PFSK-1 (cell line): ENCODE measurements around the gene U2AF2.

ENCODE experiments used
- POLR2AphosphoS5 ChIP-seq: IDR thresholded peaks from 2 replicates; pipeline ENCODE4 v1.6.1; 2012; ENCODE audit warnings: low read depth, mild to moderate bottlenecking, control low read depth, low read length, moderate library complexity
- SIN3A ChIP-seq: IDR thresholded peaks from 2 replicates; pipeline ENCODE4 v1.6.1; 2012; ENCODE audit warnings: mild to moderate bottlenecking, low read length, moderate library complexity, borderline replicate concordance; ENCODE audit not compliant: insufficient read depth

DNA sequence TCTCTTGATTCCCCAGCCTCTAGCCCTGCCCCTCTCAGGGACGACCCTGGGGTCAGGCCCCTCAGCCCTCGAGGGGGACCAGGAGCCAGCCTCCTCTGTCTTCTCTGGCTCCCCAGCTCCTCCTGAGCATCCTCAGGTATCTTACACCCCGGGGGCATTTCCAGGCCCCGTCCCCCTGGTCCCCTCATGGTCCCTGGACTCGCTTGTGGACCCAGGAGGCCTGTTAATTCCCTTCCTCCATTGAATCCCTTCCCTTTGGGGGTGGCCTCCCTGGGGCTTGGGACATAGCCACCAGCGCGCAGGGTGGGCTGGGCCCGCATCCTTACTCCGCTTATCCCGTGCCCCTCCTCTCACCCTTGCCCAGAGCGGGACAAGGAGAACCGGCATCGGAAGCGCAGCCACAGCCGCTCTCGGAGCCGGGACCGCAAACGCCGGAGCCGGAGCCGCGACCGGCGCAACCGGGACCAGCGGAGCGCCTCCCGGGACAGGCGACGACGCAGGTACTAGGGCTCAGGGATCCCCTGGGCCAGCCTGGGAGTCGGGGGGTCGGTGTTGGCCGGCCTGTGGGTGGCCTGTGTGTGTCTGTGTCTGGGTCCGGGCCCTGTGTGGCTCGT lies 4.1 kb downstream of the U2AF2 start:
- TF ChIP-seq POLR2AphosphoS5, result no peak
- no peak for TF ChIP-seq SIN3A
